MM.1S (cell line): Measurements from ENCODE around the gene ZFAND4.
A peak's percentile ranks its signal among the peaks of the same experiment; 100 is the strongest.
"Not testable (repeated sequence)": the region's sequence is repeated elsewhere in the genome, so short reads cannot be mapped to it uniquely, and the experiment has no call there.

Source experiments
- DNase-seq: peaks from one replicate; pipeline ENCODE4 v3.0.0-alpha.2; 2015
- H2AFZ ChIP-seq: fragments of 300-600 bp; sonication (generic); 2 replicates; pipeline ENCODE4 v1.6.0; 2016; ENCODE audit warnings: antibody characterized with exemption, low read length
- H3F3A ChIP-seq: fragments of 300-600 bp; sonication (generic); 2 replicates; pipeline ENCODE4 v1.6.1; 2016; ENCODE audit warnings: mild to moderate bottlenecking, antibody characterized with exemption, low read length, moderate library complexity, mixed read lengths; ENCODE audit not compliant: insufficient read depth
- H3K27ac ChIP-seq: fragments of 300-600 bp; sonication (generic); 2 replicates; pipeline ENCODE4 v1.5.1; 2016; ENCODE audit warnings: mild to moderate bottlenecking, low read length
- H3K27me3 ChIP-seq: fragments of 300-600 bp; sonication (generic); replicated peaks from 2 replicates; pipeline ENCODE4 v1.6.0; 2016; ENCODE audit warnings: low read length; ENCODE audit not compliant: insufficient read depth
- H3K36me3 ChIP-seq: fragments of 300-600 bp; sonication (generic); replicated peaks from 2 replicates; pipeline ENCODE4 v1.6.1; 2016; ENCODE audit warnings: mild to moderate bottlenecking, low read length, mixed read lengths; ENCODE audit not compliant: insufficient read depth
- H3K4me1 ChIP-seq: fragments of 300-600 bp; sonication (generic); 2 replicates; pipeline ENCODE4 v1.6.1; 2016; ENCODE audit warnings: low read length, mixed read lengths
- H3K4me2 ChIP-seq: fragments of 300-600 bp; sonication (generic); 2 replicates; pipeline ENCODE4 v1.6.0; 2016; ENCODE audit warnings: low read depth, low read length
- H3K4me3 ChIP-seq: fragments of 300-600 bp; sonication (generic); 2 replicates; pipeline ENCODE4 v1.5.1; 2016; ENCODE audit warnings: low read length, mixed read lengths
- H3K79me2 ChIP-seq: fragments of 300-600 bp; sonication (generic); 2 replicates; pipeline ENCODE4 v1.6.1; 2016; ENCODE audit warnings: mixed run types, low read length, mixed read lengths
- H3K9ac ChIP-seq: fragments of 300-600 bp; sonication (generic); 2 replicates; pipeline ENCODE4 v1.6.1; 2016; ENCODE audit warnings: low read length, mixed read lengths
- H3K9me2 ChIP-seq: fragments of 300-600 bp; sonication (generic); replicated peaks from 2 replicates; pipeline ENCODE4 v1.6.1; 2016; ENCODE audit warnings: mild to moderate bottlenecking, low read length, mixed read lengths; ENCODE audit not compliant: insufficient read depth
- H3K9me3 ChIP-seq: fragments of 300-600 bp; sonication (generic); replicated peaks from 2 replicates; pipeline ENCODE4 v1.6.1; 2016; ENCODE audit warnings: mild to moderate bottlenecking, low read length, mixed read lengths; ENCODE audit not compliant: insufficient read depth
- H4K20me1 ChIP-seq: fragments of 300-600 bp; sonication (generic); 2 replicates; pipeline ENCODE4 v1.6.1; 2016; ENCODE audit warnings: mild to moderate bottlenecking, low read length, moderate library complexity, mixed read lengths; ENCODE audit not compliant: insufficient read depth
- EZH2 ChIP-seq: fragments of 300-600 bp; sonication (generic); optimal IDR thresholded peaks from 2 replicates; pipeline ENCODE3; 2017; ENCODE audit warnings: low read depth, mild to moderate bottlenecking, antibody characterized with exemption, low read length, mixed read lengths
- TF ChIP-seq, protein P1 (sequence below): fragments of 300-600 bp; sonication (generic); IDR thresholded peaks from 2 replicates; pipeline ENCODE4 v1.5.1; 2016; ENCODE audit warnings: antibody characterized with exemption, low read length, mixed read lengths

Gene ZFAND4

GRCh38 chr10:45672181-45673073, at the start of gene ZFAND4:
TSS of gene ZFAND4 (minus strand) at chr10:45672772. CDS start at chr10:45663725, 9,047 bp downstream.
- peak; percentile 98 for DNase-seq
- Histone ChIP-seq H3K27me3 (no peaks in the 10 kb centered on the region), H3K27ac (peak within 1 kb of the TSS; percentile 81), H3K36me3 (no peaks in the 10 kb centered on the region), H4K20me1 (no peaks in the 10 kb centered on the region), H2AFZ (peak within 1 kb of the TSS; percentile 99), H3K4me3 (peak within 1 kb of the TSS; percentile 90), H3K4me1 (no peaks in the 10 kb centered on the region), H3K9me3 (no peaks in the 10 kb centered on the region), H3K4me2 (peak within 1 kb of the TSS; percentile 91), H3K9ac (peak within 1 kb of the TSS; percentile 80), H3F3A (peaks cover 7% of the 10 kb centered on the region), H3K79me2 (peaks cover 11% of the 10 kb centered on the region), H3K9me2 (no peaks in the 10 kb centered on the region)
- no peak for TF ChIP-seq EZH2
- TF ChIP-seq, protein P1, sequence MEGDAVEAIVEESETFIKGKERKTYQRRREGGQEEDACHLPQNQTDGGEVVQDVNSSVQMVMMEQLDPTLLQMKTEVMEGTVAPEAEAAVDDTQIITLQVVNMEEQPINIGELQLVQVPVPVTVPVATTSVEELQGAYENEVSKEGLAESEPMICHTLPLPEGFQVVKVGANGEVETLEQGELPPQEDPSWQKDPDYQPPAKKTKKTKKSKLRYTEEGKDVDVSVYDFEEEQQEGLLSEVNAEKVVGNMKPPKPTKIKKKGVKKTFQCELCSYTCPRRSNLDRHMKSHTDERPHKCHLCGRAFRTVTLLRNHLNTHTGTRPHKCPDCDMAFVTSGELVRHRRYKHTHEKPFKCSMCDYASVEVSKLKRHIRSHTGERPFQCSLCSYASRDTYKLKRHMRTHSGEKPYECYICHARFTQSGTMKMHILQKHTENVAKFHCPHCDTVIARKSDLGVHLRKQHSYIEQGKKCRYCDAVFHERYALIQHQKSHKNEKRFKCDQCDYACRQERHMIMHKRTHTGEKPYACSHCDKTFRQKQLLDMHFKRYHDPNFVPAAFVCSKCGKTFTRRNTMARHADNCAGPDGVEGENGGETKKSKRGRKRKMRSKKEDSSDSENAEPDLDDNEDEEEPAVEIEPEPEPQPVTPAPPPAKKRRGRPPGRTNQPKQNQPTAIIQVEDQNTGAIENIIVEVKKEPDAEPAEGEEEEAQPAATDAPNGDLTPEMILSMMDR = peak; percentile 51

DNA sequence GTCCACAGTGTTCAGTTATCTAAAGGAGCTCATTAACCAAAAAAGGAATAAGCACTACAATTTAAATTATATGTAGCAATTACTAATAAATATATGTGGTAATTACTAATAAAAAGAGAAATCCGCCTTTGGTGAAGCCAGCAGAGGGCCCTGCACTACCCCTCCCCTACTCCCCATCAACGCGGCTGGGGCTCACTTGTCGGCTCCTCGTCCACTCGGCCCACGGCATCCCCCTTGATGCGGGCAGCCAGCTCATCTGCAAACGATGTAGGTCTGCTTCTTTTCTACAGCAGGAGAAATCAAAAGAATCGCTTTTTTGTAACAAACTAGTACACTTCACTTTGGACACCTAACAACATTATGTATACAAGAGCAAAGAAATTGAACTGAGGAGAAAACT, 48.9 kb upstream of the ZFAND4 start:
- not testable (repeated sequence) for H3K9me2 ChIP-seq, H3K4me1 ChIP-seq, H3K4me3 ChIP-seq, H3K9ac ChIP-seq, H3K27me3 ChIP-seq, DNase-seq, H3K27ac ChIP-seq, H2AFZ ChIP-seq, H3F3A ChIP-seq, H4K20me1 ChIP-seq, H3K4me2 ChIP-seq, H3K79me2 ChIP-seq, H3K9me3 ChIP-seq, H3K36me3 ChIP-seq

- H4K20me1 ChIP-seq, H3K4me1 ChIP-seq, H3K27me3 ChIP-seq, H2AFZ ChIP-seq, H3K27ac ChIP-seq, H3K36me3 ChIP-seq, H3K79me2 ChIP-seq, H3F3A ChIP-seq, H3K9me3 ChIP-seq, H3K9me2 ChIP-seq, H3K4me3 ChIP-seq, H3K4me2 ChIP-seq, H3K9ac ChIP-seq, DNase-seq: not testable (repeated sequence)
These were observed 45.1 kb upstream of the ZFAND4 start for GRCh38 chr10:45717642-45718041.

DNA sequence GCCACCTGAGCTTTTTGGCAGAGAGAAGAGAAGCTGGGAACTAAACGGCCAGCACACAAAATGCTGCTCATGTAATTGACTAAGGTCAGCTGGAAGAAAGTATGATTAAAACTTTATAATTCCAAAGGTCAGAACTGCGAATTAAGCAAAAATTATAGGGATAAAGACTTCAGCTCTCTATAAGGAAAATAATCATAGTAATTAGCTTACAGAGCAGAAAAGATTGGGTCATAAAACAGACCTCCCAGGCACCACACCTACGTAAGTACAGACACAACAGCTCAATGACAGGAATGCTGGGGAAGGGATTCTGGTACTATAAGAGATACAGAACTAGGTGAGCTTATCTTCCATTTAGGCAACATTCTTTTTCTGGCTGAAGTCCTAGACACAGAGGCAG, 44.5 kb upstream of the ZFAND4 start:
- H3K9me3 ChIP-seq, H3K36me3 ChIP-seq, H3F3A ChIP-seq, H2AFZ ChIP-seq, H3K27me3 ChIP-seq, DNase-seq, H3K79me2 ChIP-seq, H3K4me2 ChIP-seq, H4K20me1 ChIP-seq, H3K4me1 ChIP-seq, H3K9me2 ChIP-seq, H3K27ac ChIP-seq, H3K9ac ChIP-seq, H3K4me3 ChIP-seq: not testable (repeated sequence)

- H3K9ac ChIP-seq, H3K9me2 ChIP-seq, H2AFZ ChIP-seq, H3K9me3 ChIP-seq, H3F3A ChIP-seq, H4K20me1 ChIP-seq, H3K36me3 ChIP-seq, H3K4me3 ChIP-seq, H3K79me2 ChIP-seq, H3K27me3 ChIP-seq, H3K27ac ChIP-seq, H3K4me1 ChIP-seq, H3K4me2 ChIP-seq, DNase-seq: not testable (repeated sequence)
These were observed 38.7 kb upstream of the ZFAND4 start for GRCh38 chr10:45711223-45711622.

DNA sequence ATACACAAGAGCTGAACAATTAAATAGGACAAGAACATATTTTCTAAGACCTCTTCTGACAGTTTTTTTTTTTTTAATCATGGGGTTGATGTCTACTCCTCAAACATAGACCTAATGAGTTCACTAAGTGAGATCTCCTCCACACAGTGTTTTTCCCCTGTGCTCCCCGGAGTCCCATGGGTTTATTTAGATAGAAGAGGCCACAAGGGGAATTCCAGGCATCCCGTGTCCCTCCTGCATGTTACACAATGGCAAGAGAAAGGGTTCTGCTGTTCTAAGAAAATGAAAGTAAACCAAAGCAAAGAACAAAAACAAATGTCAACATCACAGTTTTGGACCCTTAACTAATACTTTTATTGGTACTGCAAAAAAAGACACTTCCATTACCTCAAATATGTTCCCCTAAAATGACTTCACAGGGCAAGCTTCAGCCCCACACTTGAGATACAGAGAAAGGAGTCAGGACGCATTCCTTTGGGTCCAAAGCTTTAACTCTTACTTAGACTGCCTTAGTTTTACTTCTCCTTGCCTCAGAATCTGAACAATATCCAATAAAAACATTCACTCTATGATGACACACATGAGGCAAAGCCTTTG, 37.7 kb upstream of the ZFAND4 start:
- H3K4me2 ChIP-seq, H4K20me1 ChIP-seq, H3K9me3 ChIP-seq, H2AFZ ChIP-seq, DNase-seq, H3K79me2 ChIP-seq, H3K9ac ChIP-seq, H3K27me3 ChIP-seq, H3K4me3 ChIP-seq, H3K36me3 ChIP-seq, H3K4me1 ChIP-seq, H3K9me2 ChIP-seq, H3K27ac ChIP-seq, H3F3A ChIP-seq: not testable (repeated sequence)

DNA sequence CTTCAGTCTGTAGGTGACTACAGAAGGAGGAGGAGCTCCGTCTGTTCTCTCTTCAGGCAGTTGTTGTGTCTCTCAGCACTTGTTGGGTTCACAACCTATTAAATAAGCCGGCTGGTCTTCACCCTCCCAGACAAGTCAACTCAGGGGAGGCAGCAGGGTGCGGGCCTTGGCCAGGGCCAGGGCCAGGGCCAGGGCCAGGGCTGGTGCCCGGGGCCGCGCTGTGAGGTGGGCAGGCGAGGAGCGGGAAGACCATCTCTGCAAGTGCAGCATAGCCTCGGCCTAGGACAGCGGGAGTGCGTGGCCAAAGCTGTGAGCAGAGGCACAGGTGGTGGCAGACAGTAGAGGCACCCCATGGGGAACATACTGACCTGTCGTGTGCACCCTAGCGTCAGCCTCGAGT, 5.9 kb upstream of the ZFAND4 start:
- H3F3A ChIP-seq, H3K9ac ChIP-seq, H2AFZ ChIP-seq, H3K4me3 ChIP-seq, H3K79me2 ChIP-seq, H3K9me2 ChIP-seq, H3K27me3 ChIP-seq, H3K9me3 ChIP-seq, DNase-seq, H3K4me1 ChIP-seq, H3K36me3 ChIP-seq, H3K4me2 ChIP-seq, H4K20me1 ChIP-seq, H3K27ac ChIP-seq: not testable (repeated sequence)
